GM12891 (cell line): Measurements from ENCODE around the gene FANCD2.

Source experiments
- POLR2A ChIP-seq: IDR thresholded peaks from 2 replicates; pipeline ENCODE4 v1.6.1; 2011; ENCODE audit warnings: low read depth, low read length, control low read depth
- POLR2AphosphoS5 ChIP-seq: IDR thresholded peaks from 2 replicates; pipeline ENCODE4 v1.6.1; 2011; ENCODE audit warnings: low read depth, low read length, control low read depth
- SPI1 ChIP-seq: IDR thresholded peaks from 2 replicates; pipeline ENCODE4 v1.6.1; 2011; ENCODE audit warnings: low read depth, low read length, control low read depth
- TAF1 ChIP-seq: IDR thresholded peaks from 2 replicates; pipeline ENCODE4 v1.6.1; 2011; ENCODE audit warnings: low read depth, low read length, control low read depth

DNA sequence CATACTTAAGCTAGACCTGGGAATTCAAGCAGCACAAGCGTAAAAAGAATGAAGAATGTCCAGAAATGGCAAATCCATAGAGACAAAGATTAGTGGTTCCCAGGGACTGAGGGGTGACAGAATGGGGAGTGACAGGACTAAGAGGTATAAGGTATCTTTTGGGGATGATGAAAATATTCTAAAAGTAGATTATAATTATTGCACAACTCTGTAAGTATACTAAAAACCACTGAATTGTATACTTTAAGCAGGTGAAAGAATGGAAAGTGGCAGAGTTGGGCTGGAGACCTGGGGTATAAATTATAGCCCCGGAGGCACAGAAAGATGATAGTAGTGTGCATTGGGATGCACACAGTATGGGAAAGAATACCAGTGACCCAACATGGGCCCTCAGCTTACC, 94.8 kb downstream of the FANCD2 start:
- TF ChIP-seq POLR2A (no peak), SPI1 (no peak), POLR2AphosphoS5 (no peak), TAF1 (no peak)
